Spleen (tissue), 7 donors: ENCODE results near the gene PTPRCAP.

Source experiments
- POLR2A ChIP-seq, 3 donors: fragments of 450-650 bp; IDR thresholded peaks; one replicate each; pipeline ENCODE4 v1.5.1; 2017; ENCODE audit warnings: antibody characterized with exemption in 3 of 3, mild to moderate bottlenecking in 1 of 3
- POLR2AphosphoS5 ChIP-seq, 3 donors: sonication (generic); formaldehyde crosslinking; IDR thresholded peaks; one replicate each; pipeline ENCODE4 v1.5.1; 2017; ENCODE audit warnings: antibody characterized with exemption in 3 of 3
- TF ChIP-seq, protein P1 (sequence below), 11 experiments: fragments of 200-600 bp in 7 of 11; fragments of 450-650 bp in 4 of 11; sonication (generic) in 4 of 11; IDR thresholded peaks in 8 of 11; conservative IDR thresholded peaks in 3 of 11; 1 replicate in 7 of 11; 2 replicates in 4 of 11; pipeline versions ENCODE4 v1.4.0 to v1.8.0; 2016 to 2021; ENCODE audit warnings: antibody characterized with exemption in 11 of 11, inconsistent platforms in 4 of 11, mild to moderate bottlenecking in 1 of 11
- donor health status: DM: no; HTN: no; CAD: no; lungs with moderate emphysema.
- donor health status: DM: no; HTN: no; CAD: no.
- donor health status: DM: no; HTN: no; CAD: no.

DNA sequence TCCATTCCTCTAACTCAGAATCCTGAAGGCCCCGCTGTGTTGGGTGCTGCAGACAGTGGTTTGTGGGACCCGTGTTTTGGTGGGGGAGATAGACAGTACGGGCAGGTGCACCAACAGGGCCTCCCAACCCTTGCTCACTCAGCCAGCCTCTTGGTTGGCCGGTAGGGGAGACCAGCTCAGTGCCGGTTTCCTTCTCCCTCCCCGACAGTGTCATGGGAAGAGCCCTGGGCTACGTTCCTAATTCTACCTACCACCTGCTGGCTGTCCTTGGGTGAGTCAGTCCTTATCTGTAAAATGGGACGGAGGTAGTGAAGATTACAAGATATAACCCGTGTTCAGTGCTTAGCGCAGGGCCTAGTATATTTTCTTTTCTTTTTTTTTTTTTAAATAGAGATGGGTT, 25.7 kb upstream of the PTPRCAP start:
- TF ChIP-seq, protein P1, sequence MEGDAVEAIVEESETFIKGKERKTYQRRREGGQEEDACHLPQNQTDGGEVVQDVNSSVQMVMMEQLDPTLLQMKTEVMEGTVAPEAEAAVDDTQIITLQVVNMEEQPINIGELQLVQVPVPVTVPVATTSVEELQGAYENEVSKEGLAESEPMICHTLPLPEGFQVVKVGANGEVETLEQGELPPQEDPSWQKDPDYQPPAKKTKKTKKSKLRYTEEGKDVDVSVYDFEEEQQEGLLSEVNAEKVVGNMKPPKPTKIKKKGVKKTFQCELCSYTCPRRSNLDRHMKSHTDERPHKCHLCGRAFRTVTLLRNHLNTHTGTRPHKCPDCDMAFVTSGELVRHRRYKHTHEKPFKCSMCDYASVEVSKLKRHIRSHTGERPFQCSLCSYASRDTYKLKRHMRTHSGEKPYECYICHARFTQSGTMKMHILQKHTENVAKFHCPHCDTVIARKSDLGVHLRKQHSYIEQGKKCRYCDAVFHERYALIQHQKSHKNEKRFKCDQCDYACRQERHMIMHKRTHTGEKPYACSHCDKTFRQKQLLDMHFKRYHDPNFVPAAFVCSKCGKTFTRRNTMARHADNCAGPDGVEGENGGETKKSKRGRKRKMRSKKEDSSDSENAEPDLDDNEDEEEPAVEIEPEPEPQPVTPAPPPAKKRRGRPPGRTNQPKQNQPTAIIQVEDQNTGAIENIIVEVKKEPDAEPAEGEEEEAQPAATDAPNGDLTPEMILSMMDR (IDR thresholded peaks at IDR 0.05 in 8 of 11, conservative IDR thresholded peaks at IDR 0.05 in 3 of 11): no peak
- TF ChIP-seq POLR2A (IDR thresholded peaks at IDR 0.05) (no peak), POLR2AphosphoS5 (IDR thresholded peaks at IDR 0.05) (no peak)
